Esophagus squamous epithelium (tissue), 5 donors: ENCODE results near the gene ARAP1. TPM values are rescaled to one million over a fixed set of nuclear protein-coding genes. Genes with fewer than 3 reads are reported as not detected.

Source experiments
- DNase-seq: peaks from one replicate; lab custom pipeline; 2025; lab: John Stamatoyannopoulos, UW
- H3K27ac ChIP-seq, 4 donors: fragments of 200-600 bp; sonication (generic); one replicate each; pipeline ENCODE4 v1.5.1; 2016 to 2019; ENCODE audit warnings: mild to moderate bottlenecking in 1 of 4
- H3K27me3 ChIP-seq, 4 donors: fragments of 200-600 bp; sonication (generic); 1 replicate in 3 of 4; 2 replicates in 1 of 4; pipeline versions ENCODE4 v1.5.1 to v1.6.0; 2017 to 2021; ENCODE audit warnings: antibody characterized with exemption in 1 of 4
- H3K36me3 ChIP-seq, 3 donors: fragments of 200-600 bp; sonication (generic); one replicate each; pipeline ENCODE4 v1.5.1; 2016 to 2019
- H3K4me1 ChIP-seq, 3 donors: fragments of 200-600 bp; sonication (generic); one replicate each; pipeline ENCODE4 v1.5.1; 2017 to 2019
- H3K4me3 ChIP-seq, 4 donors: fragments of 200-600 bp; sonication (generic); 1 replicate in 3 of 4; 2 replicates in 1 of 4; pipeline ENCODE4 v1.5.1; 2016 to 2019; ENCODE audit warnings: mild to moderate bottlenecking in 2 of 4, moderate library complexity in 1 of 4
- H3K9me3 ChIP-seq, 3 donors: fragments of 200-600 bp; sonication (generic); one replicate each; pipeline ENCODE4 v1.5.1; 2016 to 2019
- POLR2A ChIP-seq, 4 donors: fragments of 450-650 bp; IDR thresholded peaks; one replicate each; pipeline ENCODE4 v1.6.1; 2017; ENCODE audit warnings: antibody characterized with exemption in 4 of 4, mild to moderate bottlenecking in 4 of 4, moderate library complexity in 3 of 4
- whole genome bisulfite sequencing, 2 donors: methylation state at CpG; one replicate each; pipeline ENCODE4 v1.1.5; 2018; 5-methylcytosine and 5-hydroxymethylcytosine counted together
- intact Hi-C: fragments of 100-400 bp; cut with DNase I; formaldehyde crosslinking; loops from one replicate; pipeline ENCODE4 v1.15.0; 2022
- total RNA-seq, 4 donors: library from RNA; depleted of rRNA; stranded (reverse); fragments of >200 nt; gene quantifications; one replicate each; pipeline ENCODE4 v1.1.0, GENCODE V29; 2016
- TF ChIP-seq, protein P1 (sequence below), 6 experiments: fragments of 450-650 bp in 4 of 6; fragments of 200-600 bp in 2 of 6; sonication (generic) in 2 of 6; IDR thresholded peaks; one replicate each; pipeline ENCODE4 v1.5.1; 2016 to 2019; ENCODE audit warnings: antibody characterized with exemption in 6 of 6, mild to moderate bottlenecking in 4 of 6, moderate library complexity in 4 of 6
- donor health status: DM: yes; HTN: yes; CAD: no.

The ARAP1 gene
- total RNA-seq, 4 donors from 2014 or later, result 37.8 to 114 (median 70.6) TPM

DNA sequence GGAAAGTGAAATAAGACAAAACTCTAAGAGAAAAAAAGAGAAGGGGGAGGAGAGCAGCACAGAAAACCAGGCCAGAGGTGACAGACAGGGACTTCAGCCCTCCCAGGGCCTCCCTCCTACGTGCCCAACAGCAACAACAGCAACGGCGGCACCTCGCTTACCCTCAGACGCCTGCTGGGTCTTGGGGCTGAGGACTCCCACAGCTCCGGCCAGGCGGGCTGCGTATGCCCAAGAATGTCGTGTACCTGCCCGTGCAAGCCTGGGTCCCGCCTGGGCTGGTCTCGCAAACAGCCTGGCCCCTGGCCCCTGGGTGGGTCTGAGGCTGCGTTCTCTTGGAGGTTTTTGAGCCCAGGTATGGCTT, 30.5 kb downstream of the ARAP1 start:
- Histone ChIP-seq H3K36me3 (peaks cover 0 to 29% (median 0%) of the 10 kb centered on the region in 3 donors), H3K27me3 (no peaks in the 10 kb centered on the region), H3K9me3 (no peaks in the 10 kb centered on the region), H3K4me1 (peaks cover 41 to 91% (median 54%) of the 10 kb centered on the region in 3 donors), H3K4me3 (peak overlapping the region; percentile 55 to 81 (median 66)), H3K27ac (peak overlapping the region; percentile 77 to 97 (median 92))
- 3% methylated on average over 7 to 10 of the region's 13 CpGs for WGBS, 2 donors
- no peak for DNase-seq
- TF ChIP-seq, protein P1, sequence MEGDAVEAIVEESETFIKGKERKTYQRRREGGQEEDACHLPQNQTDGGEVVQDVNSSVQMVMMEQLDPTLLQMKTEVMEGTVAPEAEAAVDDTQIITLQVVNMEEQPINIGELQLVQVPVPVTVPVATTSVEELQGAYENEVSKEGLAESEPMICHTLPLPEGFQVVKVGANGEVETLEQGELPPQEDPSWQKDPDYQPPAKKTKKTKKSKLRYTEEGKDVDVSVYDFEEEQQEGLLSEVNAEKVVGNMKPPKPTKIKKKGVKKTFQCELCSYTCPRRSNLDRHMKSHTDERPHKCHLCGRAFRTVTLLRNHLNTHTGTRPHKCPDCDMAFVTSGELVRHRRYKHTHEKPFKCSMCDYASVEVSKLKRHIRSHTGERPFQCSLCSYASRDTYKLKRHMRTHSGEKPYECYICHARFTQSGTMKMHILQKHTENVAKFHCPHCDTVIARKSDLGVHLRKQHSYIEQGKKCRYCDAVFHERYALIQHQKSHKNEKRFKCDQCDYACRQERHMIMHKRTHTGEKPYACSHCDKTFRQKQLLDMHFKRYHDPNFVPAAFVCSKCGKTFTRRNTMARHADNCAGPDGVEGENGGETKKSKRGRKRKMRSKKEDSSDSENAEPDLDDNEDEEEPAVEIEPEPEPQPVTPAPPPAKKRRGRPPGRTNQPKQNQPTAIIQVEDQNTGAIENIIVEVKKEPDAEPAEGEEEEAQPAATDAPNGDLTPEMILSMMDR (IDR thresholded peaks at IDR 0.05), result no peak
- TF ChIP-seq POLR2A (IDR thresholded peaks at IDR 0.05), result no peak
- intact Hi-C loops, result no loop called here

DNA sequence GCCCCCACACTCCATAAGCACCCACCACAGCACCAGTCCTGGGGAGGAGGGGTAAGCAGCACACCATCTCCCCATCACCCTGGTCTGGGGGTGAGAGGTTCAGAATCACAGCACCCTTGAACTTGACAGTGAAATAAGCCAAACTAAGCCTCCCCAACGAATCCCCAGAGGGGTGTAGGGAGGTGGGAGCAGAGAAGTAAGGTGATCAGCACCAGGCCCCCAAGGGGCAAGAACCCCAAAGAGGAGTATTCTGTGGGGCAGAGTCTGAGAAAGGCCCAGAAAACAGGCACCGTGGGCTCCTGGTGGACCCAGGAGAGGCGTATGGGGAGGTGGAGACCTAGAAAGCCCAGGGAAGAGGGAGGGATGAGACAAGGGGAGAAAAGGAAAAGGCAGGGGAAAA, 30.9 kb downstream of the ARAP1 start:
- WGBS, 2 donors, result 6 to 14% methylated on average over 3 of the region's 3 CpGs
- H3K4me1 ChIP-seq, result peaks cover 43 to 95% (median 54%) of the 10 kb centered on the region in 3 donors
- intact Hi-C loops, result no loop called here

DNA sequence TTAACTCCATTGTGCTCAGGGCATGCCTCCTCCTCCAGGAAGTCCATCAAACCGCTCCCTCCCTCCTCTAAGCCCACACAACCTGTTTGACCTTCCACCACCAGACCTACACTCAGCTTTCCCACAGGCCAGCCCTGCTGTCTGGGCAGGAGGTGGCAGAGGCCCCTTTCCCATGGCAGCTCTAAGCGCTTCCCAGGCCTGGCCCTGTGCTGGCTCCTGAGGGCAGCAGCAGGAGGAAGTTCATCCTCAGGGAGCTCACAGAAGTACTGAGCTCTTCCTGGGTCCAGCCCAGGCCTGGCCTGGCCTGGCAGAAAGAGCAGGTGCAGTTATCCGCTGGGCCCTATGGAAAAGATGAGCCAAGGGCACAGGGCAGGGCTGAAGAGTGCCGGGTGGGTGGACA, 31.4 kb downstream of the ARAP1 start:
- intact Hi-C loops, result no loop called here

More for the DNA sequence above, 30.9 kb downstream of the ARAP1 start:
- Histone ChIP-seq H3K9me3 (no peaks in the 10 kb centered on the region), H3K4me3 (peak overlapping the region; percentile 55 to 81 (median 66)), H3K27ac (peak overlapping the region; percentile 77 to 97 (median 92)), H3K36me3 (peaks cover 0 to 28% (median 0%) of the 10 kb centered on the region in 3 donors), H3K27me3 (no peaks in the 10 kb centered on the region)
- TF ChIP-seq, protein P1 (IDR thresholded peaks at IDR 0.05), result no peak
- TF ChIP-seq POLR2A (IDR thresholded peaks at IDR 0.05), result no peak
- DNase-seq, result no peak

DNA sequence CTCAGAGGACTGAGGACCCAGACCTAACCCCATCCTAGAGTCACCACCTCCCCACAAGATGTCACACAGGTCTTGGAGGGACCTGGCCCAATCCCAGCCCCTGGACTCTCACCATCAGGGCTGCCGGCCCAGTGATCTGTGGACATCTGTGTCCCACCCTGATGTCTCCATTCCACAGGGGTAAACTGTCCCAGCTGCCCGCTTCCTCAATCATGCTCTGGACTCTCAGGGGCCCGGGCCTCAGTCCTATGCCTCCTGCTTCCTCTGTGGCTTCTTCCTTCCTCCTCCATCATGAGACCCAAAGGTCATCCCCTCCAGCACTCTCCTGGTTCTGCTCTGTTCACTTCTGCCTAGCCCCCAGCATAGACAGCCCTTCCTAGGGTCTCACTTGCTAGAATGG, 32.2 kb downstream of the ARAP1 start:
- DNase-seq, result no peak
- peaks cover 43 to 94% (median 53%) of the 10 kb centered on the region in 3 donors for H3K4me1 ChIP-seq
- H3K9me3 ChIP-seq, result no peaks in the 10 kb centered on the region
- TF ChIP-seq POLR2A (IDR thresholded peaks at IDR 0.05), result no peak
- TF ChIP-seq, protein P1 (IDR thresholded peaks at IDR 0.05), result no peak
- H3K4me3 ChIP-seq, result peak overlapping the region in 3 of 4 donors; percentile 65 to 81 (median 66)
- peak overlapping the region; percentile 77 to 97 (median 92) for H3K27ac ChIP-seq
- 47 to 73% methylated on average over 2 to 3 of the region's 3 CpGs for WGBS, 2 donors
- H3K27me3 ChIP-seq, result no peaks in the 10 kb centered on the region
- intact Hi-C loops, result no loop called here
- H3K36me3 ChIP-seq, result peaks cover 0 to 35% (median 0%) of the 10 kb centered on the region in 3 donors

More for the DNA sequence above, 31.4 kb downstream of the ARAP1 start:
- peaks cover 0 to 28% (median 0%) of the 10 kb centered on the region in 3 donors for H3K36me3 ChIP-seq
- DNase-seq, result no peak
- peak overlapping the region; percentile 55 to 81 (median 66) for H3K4me3 ChIP-seq
- H3K27me3 ChIP-seq, result no peaks in the 10 kb centered on the region
- peaks cover 43 to 98% (median 54%) of the 10 kb centered on the region in 3 donors for H3K4me1 ChIP-seq
- peak overlapping the region; percentile 77 to 97 (median 92) for H3K27ac ChIP-seq
- H3K9me3 ChIP-seq, result no peaks in the 10 kb centered on the region
- TF ChIP-seq POLR2A (IDR thresholded peaks at IDR 0.05), result no peak
- TF ChIP-seq, protein P1 (IDR thresholded peaks at IDR 0.05), result no peak
- WGBS, 2 donors, result 57 to 60% methylated on average over 2 to 3 of the region's 4 CpGs

DNA sequence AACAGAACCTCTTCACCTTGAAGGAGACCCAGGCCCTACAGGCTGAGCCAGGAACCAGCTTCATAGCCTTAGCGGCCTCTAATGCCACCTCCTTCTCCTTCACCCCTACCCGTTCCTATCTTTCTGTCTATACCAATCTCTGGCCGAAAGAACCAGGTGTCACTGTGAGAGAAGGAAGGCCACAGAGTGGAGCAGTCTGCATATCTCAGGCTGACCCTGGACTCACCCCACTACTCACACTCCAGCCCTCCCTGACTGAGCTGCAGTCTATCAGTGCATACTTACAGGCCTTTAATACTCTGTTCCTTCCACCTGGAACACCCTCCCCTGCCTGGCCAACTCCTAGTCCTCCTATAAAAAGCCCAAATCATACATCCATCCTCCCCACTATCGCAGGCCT, 32.7 kb downstream of the ARAP1 start:
- TF ChIP-seq, protein P1 (IDR thresholded peaks at IDR 0.05), result no peak
- no peak for TF ChIP-seq POLR2A (IDR thresholded peaks at IDR 0.05)
- 65 to 76% methylated on average over 4 of the region's 4 CpGs for WGBS, 2 donors
- no peak for DNase-seq
- H3K4me3 ChIP-seq, result peak overlapping the region in 2 of 4 donors; percentile 66 to 81
- H3K27me3 ChIP-seq, result no peaks in the 10 kb centered on the region
- peaks cover 43 to 94% (median 51%) of the 10 kb centered on the region in 3 donors for H3K4me1 ChIP-seq
- intact Hi-C loops, result no loop called here
- H3K36me3 ChIP-seq, result peaks cover 0 to 40% (median 0%) of the 10 kb centered on the region in 3 donors
- H3K27ac ChIP-seq, result peak overlapping the region in 2 of 4 donors; percentile 92 to 93
- H3K9me3 ChIP-seq, result no peaks in the 10 kb centered on the region
